Left hindlimb (tissue), 1 donor: ENCODE results near the gene PGP.
"Not testable (repeated sequence)": the region's sequence is repeated elsewhere in the genome, so short reads cannot be mapped to it uniquely, and the experiment has no call there.

Source experiments
- DNase-seq: peaks from one replicate; pipeline ENCODE4 v3.0.0-alpha.2; 2018

PGP gene, protein sequence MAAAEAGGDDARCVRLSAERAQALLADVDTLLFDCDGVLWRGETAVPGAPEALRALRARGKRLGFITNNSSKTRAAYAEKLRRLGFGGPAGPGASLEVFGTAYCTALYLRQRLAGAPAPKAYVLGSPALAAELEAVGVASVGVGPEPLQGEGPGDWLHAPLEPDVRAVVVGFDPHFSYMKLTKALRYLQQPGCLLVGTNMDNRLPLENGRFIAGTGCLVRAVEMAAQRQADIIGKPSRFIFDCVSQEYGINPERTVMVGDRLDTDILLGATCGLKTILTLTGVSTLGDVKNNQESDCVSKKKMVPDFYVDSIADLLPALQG

DNA sequence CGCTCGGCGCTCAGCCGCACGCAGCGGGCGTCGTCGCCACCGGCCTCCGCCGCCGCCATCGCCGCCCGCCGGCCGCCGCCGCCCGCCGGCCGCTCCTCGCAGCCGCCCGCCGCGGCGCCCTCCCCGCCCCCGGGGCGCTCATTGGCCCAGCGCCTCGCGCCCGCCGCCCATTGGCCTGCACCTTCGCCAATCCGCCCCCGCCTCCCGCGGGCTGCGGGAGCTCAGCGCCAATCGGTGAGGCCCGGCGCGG, at the start of gene PGP:
PGP (minus strand) TSS at position 122 of the 250 bp plus-strand sequence; CDS start at position 59, 63 bp downstream.
- DNase-seq: no peak

DNA sequence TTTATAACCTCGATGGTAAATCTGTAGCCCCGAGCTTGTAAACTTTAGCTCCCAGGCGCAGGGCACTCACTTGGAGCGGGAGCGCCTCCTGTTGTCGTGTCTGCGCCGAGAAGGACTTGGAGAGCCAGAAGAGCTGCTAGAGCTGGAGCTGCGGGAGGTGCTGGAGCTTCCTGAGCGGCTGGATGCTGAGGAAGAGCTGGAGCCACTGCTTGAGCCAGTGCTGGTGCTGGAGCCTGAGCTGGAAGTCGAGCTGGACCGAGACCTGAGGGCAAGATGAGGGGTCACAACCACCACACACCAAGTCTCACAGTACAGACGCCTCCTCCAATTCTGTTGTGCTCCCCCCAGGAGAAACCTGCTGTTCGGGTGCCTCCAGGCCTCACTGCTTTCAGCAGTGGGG, 48.4 kb upstream of the PGP start:
- DNase-seq: not testable (repeated sequence)

DNA sequence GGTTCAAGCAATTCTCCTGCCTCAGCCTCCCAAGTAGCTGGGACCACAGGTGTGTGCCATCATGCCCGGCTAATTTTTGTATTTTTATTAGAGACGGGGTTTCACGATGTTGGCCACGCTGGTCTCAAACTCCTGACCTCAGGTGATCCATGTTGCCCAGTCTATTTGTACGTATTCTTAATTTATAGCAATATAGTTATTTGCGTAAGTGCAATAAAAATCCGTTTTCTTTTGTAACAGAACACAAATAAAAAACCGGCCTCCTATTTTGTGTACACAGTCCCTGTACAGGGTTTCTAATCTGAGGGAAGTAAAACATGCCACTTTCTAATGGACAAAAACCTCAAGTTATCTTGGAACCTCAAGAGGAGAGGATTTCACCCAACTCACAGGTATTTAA, 45.6 kb upstream of the PGP start:
- DNase-seq: no peak

DNA sequence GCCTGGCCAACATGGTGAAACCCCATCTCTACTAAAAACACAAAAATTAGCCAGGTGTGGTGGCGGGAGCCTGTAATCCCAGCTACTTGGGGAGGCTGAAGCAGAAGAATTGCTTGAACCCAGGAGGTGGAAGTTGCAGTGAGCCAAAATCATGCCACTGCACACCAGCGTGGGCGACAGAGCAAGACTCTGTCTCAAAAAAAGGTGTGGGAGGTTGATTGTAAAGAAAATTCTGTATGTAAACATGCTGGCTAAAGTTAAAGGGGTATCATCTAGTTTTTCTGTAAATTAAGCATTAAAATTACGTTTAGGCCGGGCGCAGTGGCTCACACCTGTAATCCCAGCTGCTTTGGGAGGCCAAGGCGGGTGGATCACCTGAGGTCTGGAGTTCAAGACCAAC, 43.9 kb upstream of the PGP start:
- not testable (repeated sequence) for DNase-seq

DNA sequence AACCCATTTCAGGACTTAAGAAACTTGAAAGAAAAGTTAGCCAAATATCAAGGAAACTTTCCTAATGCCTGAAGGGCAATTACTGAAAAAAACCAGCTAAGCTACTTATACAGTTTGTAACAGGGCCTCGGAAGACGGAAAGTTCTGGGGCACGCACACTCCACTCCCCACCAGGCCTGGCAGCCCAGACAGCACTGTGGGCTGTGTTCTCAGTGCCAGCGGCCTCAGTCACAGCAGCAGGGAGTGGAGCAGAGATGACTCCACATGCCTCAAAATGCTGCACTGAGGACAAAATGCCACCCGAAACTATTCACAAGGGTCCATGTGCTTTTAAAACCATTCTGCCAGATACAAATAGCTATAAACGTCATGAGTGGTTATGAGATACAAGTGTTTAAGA, 43.1 kb upstream of the PGP start:
- no peak for DNase-seq

DNA sequence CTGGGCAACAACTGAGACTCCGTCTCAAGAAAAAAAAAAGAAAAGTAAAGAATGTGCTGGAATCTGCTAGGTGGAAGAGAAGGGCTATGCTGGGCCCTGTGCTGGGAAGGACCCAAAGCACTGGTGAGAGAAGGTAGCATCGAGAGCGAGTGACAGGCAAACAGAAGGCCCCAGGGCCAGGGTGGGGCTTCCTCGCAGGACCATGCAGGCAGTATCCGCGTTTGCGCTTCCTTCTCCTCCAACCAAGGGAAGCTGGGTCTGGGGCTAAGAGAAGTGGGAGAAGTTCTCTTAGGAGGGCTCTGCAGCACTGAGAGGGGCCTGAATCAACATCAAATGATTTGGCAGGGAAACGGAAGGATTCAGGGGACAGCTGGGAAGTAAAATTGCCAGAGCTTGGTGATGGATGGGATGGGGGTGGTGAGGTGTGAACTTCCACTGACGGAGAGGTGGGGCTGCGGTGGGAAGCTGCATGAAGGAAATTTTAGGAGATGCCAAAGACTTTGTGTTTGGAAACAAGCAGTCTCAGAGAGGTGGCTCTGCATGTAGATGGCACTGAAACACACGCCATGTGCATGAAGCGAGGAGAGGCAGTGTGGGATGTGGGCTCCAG, 42.0 kb upstream of the PGP start:
- no peak for DNase-seq

DNA sequence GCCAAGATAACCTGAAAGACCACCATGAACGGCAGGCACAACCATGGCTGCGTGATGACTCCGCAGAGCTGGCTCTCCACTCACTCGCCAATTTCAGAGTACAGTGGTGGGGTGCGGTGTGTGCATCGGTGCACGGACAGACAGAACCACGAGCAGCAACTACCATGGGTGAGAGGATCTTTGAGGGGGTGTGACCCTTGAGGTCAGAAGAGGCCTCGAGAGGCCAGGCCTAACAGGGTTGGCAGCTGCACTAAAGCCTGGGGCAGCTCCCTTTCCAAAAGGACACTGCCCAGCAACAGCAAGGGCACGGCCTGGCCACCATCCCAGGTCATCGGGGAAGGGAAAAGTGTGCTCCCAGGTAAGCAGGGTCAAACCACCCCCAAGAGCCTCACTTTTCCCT, 38.7 kb upstream of the PGP start:
- DNase-seq: peak; percentile 27

DNA sequence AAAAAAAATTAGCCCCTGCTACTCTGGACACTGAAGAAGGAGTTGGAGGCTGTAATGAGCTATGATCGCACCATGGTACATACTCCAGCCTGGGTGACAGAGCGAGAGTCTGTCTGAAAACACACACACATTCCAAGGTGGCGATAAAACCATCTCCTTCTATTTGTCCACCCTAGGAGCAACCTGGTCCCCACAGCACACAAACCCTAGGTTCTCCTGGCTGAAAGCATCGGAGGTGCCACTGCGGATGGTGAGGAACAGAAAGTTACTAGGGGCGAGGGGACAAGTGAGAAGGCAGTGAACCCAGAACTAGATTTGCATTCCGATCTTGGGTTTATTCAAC, 38.1 kb upstream of the PGP start:
- DNase-seq: no peak

DNA sequence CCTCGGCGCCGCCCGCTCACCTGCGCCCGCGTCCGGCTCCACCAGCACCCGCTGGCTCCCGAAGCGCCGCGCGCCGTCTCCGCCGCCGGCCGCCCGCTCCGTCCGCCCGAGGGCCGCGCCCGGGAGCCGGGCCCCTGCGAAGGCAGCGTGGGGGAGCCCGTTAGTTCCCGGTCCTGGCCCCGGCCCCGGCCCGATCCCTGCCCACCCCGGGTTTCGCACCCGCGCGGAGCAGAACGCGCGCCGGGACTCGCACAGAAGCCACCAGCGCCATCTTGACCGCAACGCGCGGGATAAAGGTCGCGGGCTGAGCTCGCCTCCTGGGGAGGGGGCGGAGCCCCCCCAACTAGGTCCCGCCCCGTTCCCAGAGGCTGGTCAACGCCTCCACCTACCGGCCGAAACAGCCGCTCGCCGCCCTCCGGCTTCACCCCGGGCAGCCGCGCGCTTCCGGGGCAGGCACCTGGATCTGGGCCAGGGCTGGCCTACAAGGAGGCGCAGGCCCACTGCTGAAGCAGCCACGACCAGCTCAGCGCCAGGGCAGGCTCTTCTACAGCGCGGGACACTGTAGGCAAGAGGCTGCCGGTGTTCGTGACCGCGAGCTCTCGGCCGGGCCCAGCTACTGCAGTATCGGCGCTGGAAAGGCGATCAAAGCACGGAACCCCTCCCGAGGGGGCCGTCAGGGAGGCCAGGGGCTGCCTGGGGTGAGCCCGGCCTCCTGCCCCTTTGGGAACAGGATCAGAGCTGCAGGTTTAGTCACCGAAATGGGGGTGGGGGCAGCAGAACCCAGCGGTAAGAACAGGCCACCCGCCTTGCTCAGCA, 36.9 kb upstream of the PGP start, which contains the start of gene ECI1:
ECI1 (minus strand) TSS at position 292 of the 816 bp plus-strand sequence; CDS start at position 271, 21 bp downstream.
- DNase-seq: peak; percentile 96

DNA sequence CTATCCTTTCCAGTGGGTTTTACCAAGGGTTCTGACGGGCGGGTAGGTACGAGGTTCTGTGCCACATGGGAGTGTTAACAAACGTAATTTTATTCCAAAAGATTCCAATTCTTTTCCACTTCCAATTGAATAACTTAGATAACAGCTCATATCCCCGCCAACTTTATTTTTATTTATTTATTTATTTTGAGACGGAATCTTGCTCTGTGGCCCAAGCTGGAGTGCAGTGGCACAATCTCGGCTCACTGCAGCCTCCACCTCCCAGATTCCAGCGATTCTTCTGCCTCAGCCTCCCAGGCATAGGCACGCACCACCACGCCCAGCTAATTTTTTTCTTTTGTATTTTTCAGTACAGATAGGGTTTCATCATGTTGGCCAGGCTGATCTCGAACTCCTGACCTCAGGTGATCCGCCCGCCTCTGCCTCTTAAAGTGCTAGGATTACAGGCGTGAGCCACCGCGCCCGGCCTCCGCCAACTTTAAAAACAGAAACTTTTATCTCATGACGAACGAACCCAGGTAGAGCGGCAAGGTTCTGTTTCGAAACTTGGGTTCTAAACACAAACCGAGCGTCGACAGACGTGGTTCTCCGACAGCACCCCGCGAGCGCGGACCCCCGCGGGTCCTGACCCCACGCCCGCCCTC, 36.1 kb upstream of the PGP start:
- peak; percentile 29 for DNase-seq

DNA sequence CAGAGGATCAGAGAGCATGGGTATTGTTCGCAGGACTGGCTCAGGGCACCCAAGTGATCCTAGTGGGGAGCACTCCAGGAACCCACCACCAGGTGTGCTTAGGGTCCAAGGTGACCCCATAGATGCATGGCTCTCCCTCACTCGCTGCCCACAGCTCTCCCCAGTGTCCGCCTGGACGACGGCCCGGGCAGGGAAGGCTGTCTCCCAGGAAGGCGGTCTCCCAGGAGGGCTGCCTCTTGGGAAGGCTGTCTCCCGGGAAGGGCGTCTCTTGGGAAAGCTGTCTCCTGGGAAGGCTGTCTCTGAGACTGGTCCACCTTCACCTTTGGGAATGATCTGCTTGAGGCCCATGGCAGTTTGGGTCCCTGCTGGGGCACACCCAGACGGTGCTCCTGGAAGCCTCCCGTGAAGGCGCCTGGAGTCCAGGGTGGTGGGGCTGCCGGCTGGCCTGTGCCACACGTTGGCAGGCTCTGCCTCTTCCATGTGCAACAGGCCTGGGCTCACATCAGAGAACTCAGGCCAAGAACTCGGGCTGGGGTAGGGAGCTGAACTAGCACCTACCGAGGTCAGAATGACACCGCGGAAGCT, 31.8 kb upstream of the PGP start:
- DNase-seq: peak; percentile 31

DNA sequence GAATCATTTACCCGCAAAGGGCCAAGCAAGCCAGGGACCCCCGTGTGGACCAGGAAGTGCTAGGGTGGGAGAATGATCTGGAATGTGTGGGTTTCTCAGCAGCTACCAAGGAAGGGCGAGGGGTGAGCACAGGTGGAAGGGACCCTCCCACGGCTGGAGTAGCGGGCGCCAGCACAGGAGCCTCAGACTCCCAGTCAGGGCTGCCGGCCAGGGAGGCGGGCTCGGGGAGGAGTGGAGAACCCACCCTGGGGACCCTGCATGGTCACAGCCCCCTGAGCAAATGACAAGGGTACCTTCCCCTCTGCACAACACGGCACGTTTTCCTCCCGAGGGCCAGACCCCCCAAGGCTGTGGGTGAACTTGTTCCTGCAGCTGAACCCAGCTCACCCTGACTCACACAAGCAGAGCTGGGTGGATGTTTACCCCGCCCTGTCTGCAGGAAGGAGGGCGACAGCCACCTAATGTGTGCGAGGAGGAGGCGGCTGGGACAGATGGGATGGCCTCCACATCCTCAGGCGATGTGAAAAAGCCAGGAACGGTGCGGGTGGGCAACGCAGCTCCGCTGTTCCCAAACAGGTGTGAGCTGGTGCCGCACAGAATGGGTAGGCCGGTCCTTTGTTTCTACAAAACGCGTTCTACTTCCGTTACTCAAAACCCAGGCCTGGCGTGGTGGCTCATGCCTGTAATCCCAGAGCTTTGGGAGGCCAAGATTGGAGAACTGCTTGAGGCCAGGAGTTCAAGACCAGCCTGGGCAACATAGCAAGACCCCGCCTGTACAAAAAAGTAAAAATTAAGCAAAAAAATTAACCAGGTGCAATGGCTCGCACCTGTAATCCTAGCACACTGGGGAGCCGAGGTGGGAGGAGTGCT, 30.5 kb upstream of the PGP start:
- DNase-seq: no peak

DNA sequence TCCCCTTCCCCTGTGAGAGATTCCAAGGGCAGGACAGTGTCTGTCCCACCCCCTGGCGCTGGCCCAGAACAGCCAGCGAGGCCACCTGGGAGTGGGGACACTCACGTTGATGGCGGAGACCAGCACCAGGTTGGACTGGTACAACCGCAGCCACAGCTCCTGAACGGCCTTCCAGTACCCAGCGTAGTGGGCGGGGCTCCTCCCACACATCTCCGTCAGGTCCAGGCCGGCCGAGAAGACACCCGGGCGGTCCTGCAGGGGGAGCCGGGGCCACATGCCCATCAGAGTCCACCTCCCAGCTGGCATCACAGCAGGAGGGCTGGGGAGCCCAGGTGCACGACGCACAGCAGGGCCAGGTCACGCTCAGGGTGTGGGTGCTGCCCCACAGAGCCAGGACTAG, 29.7 kb upstream of the PGP start:
- peak; percentile 36 for DNase-seq

DNA sequence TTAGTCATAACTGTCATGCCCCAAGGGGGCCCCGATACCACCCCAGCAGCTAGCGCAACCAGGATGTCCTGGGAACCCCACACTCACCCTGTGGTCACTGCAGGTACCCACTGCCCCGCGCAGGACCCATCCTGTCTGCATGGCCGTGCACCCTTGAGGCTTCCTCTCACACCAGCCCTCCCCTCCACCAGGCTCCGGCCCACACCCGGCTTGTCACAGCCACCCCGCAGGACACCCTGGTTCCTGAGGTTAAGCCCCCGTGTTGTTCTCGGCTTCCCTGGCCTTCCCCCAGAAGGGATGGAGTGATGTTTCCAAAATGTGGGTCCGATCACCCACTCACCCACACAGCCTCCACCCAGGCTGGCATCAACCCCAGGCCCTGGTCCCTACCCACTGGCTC, 29.1 kb upstream of the PGP start:
- peak; percentile 29 for DNase-seq

DNA sequence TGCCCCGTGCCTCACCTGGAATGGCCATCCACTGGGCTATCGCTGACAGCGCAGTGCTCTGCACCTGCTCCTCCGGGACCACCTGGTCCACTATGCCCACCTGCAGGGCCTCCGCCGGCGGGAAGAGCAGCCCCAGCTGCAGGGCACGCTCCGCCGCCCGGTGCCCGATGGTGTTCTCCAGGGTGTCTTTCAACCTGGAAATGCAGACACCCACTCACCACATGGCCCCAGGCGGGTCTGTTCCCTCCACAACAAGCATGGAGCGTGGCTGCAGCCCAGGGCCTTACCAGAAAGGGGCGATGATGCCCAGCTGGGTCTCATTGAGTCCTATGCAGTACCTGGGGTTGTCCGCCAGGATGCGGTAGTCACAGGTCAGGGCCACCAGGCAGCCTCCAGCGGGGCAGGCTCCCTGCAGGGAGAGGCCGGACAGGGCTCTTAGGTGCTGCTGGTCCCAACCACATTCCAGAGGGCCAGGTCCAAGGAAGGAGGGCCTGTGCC, 28.4 kb upstream of the PGP start:
- DNase-seq: no peak

DNA sequence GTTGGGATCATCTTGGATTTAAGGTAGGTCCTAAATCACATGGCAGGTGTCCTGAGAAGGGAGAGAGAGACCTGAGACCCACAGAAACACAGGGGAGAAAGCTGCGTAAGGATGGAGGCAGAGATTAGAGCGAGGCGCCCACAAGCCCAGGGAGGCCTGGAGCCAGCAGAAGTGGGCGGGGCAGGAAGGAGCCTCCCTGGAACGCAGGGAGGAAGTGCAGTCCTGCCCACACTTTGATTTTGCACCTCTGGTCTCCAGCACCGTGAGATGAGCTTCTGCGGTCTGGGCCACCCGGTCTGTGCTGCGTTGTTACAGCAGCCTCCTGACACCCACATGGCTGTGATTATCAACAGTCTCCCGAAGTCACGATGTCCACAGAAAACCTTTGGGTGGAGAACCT, 28.0 kb upstream of the PGP start:
- DNase-seq: no peak

DNA sequence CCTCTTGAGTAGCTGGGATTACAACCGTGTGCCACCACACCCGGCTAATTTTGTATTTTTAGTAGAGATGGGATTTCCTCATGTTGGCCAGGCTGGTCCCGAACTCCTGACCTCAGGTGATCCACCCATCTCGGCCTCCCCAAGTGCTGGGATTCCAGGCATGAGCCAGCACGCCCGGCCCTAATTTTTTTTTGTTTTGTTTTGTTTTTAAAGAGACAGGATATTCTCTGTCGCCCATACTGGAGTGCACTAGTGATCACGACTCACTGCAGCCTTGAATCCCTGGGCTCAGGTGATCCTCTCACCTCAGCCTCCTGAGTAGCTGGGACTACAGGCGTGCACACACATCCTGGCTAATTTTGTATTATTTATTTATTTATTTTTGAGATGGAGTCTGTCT, 25.7 kb upstream of the PGP start:
- peak; percentile 16 for DNase-seq

DNA sequence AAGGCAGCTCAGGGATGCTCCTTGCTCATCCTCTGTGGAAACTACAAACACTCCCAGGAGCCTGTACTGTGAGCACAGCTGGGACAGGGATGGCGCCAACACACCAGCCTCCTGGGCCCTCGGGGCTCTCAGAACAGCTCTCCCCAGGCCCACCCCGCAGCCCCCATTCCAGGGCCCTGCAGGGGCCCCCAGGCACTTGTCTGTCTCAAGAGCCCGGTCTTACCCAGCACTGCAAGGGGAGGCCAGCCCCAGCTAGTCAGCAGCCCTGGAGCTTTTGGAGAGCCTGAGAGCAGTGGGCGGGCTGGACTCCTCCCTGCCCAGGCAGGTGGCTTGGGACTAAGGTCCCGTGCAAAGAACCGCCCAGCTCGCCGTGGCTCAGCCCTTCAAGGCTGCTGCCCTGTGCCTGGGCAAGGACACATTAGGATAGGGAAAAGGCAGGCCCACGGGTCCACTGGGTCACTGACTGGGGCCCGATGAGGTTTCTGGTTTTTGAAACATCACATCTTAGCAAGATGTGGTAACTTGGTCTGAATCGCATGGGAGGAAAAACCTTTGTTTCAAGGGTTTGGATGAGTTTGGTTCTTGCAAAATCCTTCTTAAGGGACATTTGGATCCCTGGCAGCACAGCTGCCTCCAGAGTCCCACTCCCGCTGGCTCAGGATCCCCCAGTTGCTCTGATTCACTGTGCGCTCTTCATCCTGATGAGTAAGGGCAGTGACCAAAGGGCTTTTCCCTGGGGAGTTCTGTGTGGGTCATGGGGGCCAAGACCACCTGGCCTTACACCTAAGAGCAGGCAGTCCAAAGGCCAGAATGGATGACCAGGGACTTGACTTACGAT, 24.4 kb upstream of the PGP start:
- no peak for DNase-seq

DNA sequence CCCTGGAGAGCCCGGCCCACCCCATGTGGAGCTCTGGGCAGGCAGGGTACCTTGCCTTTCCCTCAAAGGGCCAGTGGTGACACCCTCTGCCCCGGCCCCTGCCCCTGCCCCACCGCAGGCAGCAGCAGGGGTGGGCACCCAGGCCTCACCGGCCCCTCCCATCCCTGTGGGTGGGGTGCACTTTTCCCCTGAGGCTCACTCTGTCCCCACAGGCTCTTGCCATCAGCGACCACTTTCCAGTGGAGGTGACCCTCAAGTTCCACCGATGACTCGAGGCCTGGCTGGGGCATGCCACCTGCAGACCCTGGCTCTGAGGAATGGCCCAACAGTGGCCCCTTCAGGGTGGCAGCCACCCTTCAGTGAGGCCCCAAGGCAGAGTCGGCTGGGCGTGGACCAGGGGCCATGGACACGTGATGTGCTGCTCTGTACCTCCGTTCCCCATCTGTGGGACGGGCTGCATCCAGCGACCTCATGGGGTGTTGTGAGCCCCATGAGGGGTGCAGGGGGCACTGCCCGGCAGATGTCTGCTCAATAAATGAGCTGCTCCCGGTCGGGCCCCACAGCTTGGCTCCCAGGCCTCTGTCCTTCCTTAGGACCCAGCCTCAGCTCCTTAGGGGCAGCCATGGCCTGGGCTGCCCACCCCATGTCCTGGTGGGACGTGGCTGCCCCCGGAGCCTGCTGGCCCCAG, 23.7 kb upstream of the PGP start:
- no peak for DNase-seq

DNA sequence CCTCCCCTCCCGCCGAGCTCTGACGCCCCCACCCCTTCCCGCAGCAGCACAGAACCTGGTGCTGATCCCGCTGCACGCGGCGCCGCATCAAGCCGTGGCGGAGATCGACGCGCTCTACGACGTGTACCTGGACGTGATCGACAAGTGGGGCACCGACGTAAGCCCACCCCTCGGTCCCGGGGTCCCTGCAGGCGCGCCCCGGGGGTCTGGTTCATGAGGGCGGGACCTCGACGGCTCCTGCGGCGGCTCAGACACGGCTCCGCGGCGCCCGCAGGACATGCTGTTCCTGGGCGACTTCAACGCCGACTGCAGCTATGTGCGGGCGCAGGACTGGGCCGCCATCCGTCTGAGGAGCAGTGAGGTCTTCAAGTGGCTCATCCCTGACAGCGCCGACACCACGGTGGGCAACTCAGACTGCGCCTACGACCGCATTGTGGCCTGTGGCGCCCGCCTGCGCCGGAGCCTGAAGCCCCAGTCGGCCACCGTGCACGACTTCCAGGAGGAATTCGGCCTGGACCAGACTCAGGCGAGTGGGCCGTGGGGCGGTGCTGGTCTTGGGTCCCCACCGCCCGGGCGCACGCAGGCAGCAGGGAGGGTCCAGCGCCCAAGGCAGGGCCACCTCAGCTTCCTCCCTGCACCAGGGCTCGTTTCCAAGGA, 23.0 kb upstream of the PGP start:
- no peak for DNase-seq
